ENCODE results near the gene ZFYVE9. TPM values are rescaled to one million over a fixed set of nuclear protein-coding genes. Genes with fewer than 3 reads are reported as not detected.

Gene ZFYVE9
- polyA plus RNA-seq, 1 donor from 2014 or later, result 18.1 TPM

DNA sequence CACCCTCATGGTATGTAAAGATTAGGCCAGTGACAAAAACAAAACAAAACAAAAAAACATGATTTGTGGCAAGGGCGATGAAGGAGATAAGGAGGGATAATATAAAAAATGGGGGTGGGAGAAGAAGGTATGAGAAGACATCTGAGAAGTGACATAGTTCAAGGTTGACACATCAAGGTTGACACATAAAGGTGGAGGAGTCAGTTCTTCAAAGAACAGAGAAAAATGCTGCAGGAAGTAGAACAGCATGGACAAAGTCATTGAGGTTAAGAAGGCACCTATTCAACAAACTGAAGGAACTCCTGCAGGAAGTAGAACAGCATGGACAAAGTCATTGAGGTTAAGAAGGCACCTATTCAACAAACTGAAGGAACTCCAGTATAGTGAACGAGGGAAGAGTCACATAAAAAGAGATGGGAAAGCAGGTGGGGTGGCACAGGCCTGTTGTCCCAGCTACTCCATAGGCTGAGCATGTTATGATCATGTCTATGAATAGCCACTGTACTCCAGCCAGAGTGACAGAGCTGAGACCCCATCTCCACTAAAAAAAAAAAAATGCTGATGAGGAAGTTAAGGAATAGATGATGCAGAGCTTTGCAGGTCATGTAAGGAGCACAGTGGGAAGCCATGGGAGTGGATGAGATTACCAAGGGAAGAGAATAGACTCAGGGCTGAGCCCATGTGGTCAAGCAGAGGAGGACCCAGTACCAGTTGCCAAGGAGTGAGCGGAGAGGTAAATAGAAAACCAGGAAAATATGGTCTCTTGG lies 101.5 kb downstream of the ZFYVE9 start:
- H2AFZ ChIP-seq (ENCODE audit: low read depth, low read length), result no peak overlapping the region
- H4K20me1 ChIP-seq (ENCODE audit: insufficient read depth), result no peaks in the 10 kb centered on the region
- H3K27ac ChIP-seq (ENCODE audit: low read length), result no peak overlapping the region
- no peaks in the 10 kb centered on the region for H3K36me3 ChIP-seq (ENCODE audit: insufficient read depth, low read length)
- no peak overlapping the region for H3K4me3 ChIP-seq (ENCODE audit: low read length)
- H3F3A ChIP-seq (ENCODE audit: insufficient read depth, low read length, poor library complexity, severe bottlenecking), result no peaks in the 10 kb centered on the region
- no peak for TF ChIP-seq POLR2AphosphoS5 (IDR thresholded peaks at IDR 0.05)
- TF ChIP-seq RAD21 (conservative IDR thresholded peaks at IDR 0.05), result no peak
- no peak for TF ChIP-seq MXI1 (conservative IDR thresholded peaks at IDR 0.05; ENCODE audit: poor library complexity, severe bottlenecking)
- TF ChIP-seq TAF1 (IDR thresholded peaks at IDR 0.05; ENCODE audit: low read depth), result no peak
- TF ChIP-seq EP300 (conservative IDR thresholded peaks at IDR 0.05; ENCODE audit: poor library complexity, severe bottlenecking), result no peak
- TF ChIP-seq, protein P1, sequence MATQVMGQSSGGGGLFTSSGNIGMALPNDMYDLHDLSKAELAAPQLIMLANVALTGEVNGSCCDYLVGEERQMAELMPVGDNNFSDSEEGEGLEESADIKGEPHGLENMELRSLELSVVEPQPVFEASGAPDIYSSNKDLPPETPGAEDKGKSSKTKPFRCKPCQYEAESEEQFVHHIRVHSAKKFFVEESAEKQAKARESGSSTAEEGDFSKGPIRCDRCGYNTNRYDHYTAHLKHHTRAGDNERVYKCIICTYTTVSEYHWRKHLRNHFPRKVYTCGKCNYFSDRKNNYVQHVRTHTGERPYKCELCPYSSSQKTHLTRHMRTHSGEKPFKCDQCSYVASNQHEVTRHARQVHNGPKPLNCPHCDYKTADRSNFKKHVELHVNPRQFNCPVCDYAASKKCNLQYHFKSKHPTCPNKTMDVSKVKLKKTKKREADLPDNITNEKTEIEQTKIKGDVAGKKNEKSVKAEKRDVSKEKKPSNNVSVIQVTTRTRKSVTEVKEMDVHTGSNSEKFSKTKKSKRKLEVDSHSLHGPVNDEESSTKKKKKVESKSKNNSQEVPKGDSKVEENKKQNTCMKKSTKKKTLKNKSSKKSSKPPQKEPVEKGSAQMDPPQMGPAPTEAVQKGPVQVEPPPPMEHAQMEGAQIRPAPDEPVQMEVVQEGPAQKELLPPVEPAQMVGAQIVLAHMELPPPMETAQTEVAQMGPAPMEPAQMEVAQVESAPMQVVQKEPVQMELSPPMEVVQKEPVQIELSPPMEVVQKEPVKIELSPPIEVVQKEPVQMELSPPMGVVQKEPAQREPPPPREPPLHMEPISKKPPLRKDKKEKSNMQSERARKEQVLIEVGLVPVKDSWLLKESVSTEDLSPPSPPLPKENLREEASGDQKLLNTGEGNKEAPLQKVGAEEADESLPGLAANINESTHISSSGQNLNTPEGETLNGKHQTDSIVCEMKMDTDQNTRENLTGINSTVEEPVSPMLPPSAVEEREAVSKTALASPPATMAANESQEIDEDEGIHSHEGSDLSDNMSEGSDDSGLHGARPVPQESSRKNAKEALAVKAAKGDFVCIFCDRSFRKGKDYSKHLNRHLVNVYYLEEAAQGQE (IDR thresholded peaks at IDR 0.05; ENCODE audit: borderline replicate concordance), result no peak
- no peak for TF ChIP-seq EZH2 (IDR thresholded peaks at IDR 0.05; ENCODE audit: borderline replicate concordance, insufficient read depth, low read length, poor library complexity, severe bottlenecking)
- no peaks in the 10 kb centered on the region for H3K9me2 ChIP-seq (ENCODE audit: insufficient read depth, low read length)
- no peak overlapping the region for H3K9ac ChIP-seq (ENCODE audit: low read length)
- no peak overlapping the region for H3K4me2 ChIP-seq (ENCODE audit: low read length)
- H3K27me3 ChIP-seq (ENCODE audit: insufficient read depth, low read depth, low read length), result no peaks in the 10 kb centered on the region
- no peaks in the 10 kb centered on the region for H3K79me2 ChIP-seq (replicated peaks; ENCODE audit: insufficient read depth, low read length)
- H3K9me3 ChIP-seq (ENCODE audit: low read length), result no peaks in the 10 kb centered on the region

GRCh38 chr1:52249831-52250230 lies 107.9 kb downstream of the ZFYVE9 start:
- Histone ChIP-seq H3K27ac (ENCODE audit: low read length) (no peak overlapping the region), H3K9me2 (ENCODE audit: insufficient read depth, low read length) (no peaks in the 10 kb centered on the region), H3K4me2 (ENCODE audit: low read length) (no peak overlapping the region), H3K4me3 (ENCODE audit: low read length) (no peak overlapping the region), H4K20me1 (ENCODE audit: insufficient read depth) (no peaks in the 10 kb centered on the region), H2AFZ (ENCODE audit: low read depth, low read length) (no peak overlapping the region), H3K9me3 (ENCODE audit: low read length) (no peaks in the 10 kb centered on the region), H3K36me3 (ENCODE audit: insufficient read depth, low read length) (no peaks in the 10 kb centered on the region), H3F3A (ENCODE audit: insufficient read depth, low read length, poor library complexity, severe bottlenecking) (no peaks in the 10 kb centered on the region), H3K27me3 (ENCODE audit: insufficient read depth, low read depth, low read length) (no peaks in the 10 kb centered on the region), H3K79me2 (replicated peaks; ENCODE audit: insufficient read depth, low read length) (no peaks in the 10 kb centered on the region), H3K9ac (ENCODE audit: low read length) (no peak overlapping the region)
- TF ChIP-seq CTCF (IDR thresholded peaks at IDR 0.05; ENCODE audit: poor library complexity, severe bottlenecking) (no peak), MXI1 (conservative IDR thresholded peaks at IDR 0.05; ENCODE audit: poor library complexity, severe bottlenecking) (no peak), EZH2 (IDR thresholded peaks at IDR 0.05; ENCODE audit: borderline replicate concordance, insufficient read depth, low read length, poor library complexity, severe bottlenecking) (no peak), TAF1 (IDR thresholded peaks at IDR 0.05; ENCODE audit: low read depth) (no peak), SMC3 (conservative IDR thresholded peaks at IDR 0.05; ENCODE audit: poor library complexity) (no peak)
- TF ChIP-seq, protein P1 (IDR thresholded peaks at IDR 0.05; ENCODE audit: borderline replicate concordance), result no peak
